OCI-LY7 (cell line): Measurements from ENCODE around the gene SLC2A8.

Experiments used
- CTCF ChIP-seq: fragments of 200-600 bp; sonication (generic); conservative IDR thresholded peaks from 2 replicates; pipeline ENCODE4 v1.5.1; 2014; ENCODE audit warnings: mild to moderate bottlenecking, antibody characterized with exemption, low read length, moderate library complexity, mixed read lengths
- EZH2phosphoT487 ChIP-seq: fragments of 200-600 bp; sonication (generic); IDR thresholded peaks from 2 replicates; pipeline ENCODE4 v1.6.1; 2018; ENCODE audit warnings: low read depth, borderline replicate concordance, mild to moderate bottlenecking, mixed run types, antibody characterized with exemption, low read length, moderate library complexity, mixed read lengths

DNA sequence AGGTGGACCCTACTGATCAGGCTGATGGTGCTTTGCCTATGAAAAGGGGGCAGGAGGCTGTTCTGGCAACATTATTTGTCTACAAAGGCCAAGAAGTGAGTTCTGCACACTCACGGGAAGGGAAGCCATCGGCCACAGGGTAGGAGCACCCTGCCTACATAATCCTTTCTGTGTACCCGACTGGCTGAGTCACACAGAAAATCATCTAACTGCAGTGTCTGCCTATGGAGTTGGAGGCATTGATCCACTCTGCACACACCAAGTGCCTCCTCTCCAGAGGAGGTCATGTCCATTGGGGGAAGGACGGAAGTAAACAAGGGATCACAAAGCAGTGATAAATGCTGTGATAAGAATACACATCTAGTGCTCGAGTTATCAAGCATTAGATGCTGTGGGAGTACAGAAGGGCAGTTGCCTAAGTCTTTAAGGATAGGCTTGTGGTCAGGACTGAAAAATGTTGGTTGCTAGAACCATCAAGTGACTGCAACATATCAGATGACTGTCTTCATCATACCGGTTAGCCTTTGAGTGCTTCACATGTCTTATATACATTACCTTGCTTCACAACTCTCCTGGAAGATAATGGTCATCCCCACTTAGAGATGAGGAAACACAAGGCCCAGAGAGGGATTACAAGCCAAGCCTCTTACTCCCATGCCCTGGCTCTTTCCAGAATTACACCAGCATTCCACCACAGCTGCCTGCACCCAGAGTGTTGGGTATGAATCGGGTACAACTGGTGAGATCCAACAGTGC lies 1.3 kb upstream of the SLC2A8 start:
- TF ChIP-seq CTCF (no peak), EZH2phosphoT487 (no peak)
